Measurements from ENCODE around the gene CHGA. TPM values are rescaled to one million over a fixed set of nuclear protein-coding genes. Genes with fewer than 3 reads are reported as not detected.

The CHGA gene
- total and polyA plus RNA-seq, 11 donors = 0.07 to 0.19 TPM; not detected in 9

GRCh38 chr14:92898566-92899131 lies 24.3 kb upstream of the CHGA start:
- TF ChIP-seq POLR2A (IDR thresholded peaks at IDR 0.05) (no peak), CTCF (IDR thresholded peaks at IDR 0.05) (no peak)
- peaks cover 0 to 34% (median 3%) of the 10 kb centered on the region in 9 donors for H3K27me3 ChIP-seq
- H3K4me3 ChIP-seq = no peak overlapping the region
- intact Hi-C loops (cut with DNase I) = no loop called here
- DNase-seq = no peak
- H3K27ac ChIP-seq = no peak overlapping the region
- H3K9me3 ChIP-seq = peaks cover 0 to 9% (median 0%) of the 10 kb centered on the region in 12 donors
- no peak for ATAC-seq
- H3K36me3 ChIP-seq = no peaks in the 10 kb centered on the region
- peaks cover 0 to 7% (median 0%) of the 10 kb centered on the region in 12 donors for H3K4me1 ChIP-seq
- WGBS, 4 donors = 46 to 60% (median 55%) methylated on average over 9 of the region's 9 CpGs

- TF ChIP-seq CTCF (IDR thresholded peaks at IDR 0.05) (no peak), POLR2A (IDR thresholded peaks at IDR 0.05) (no peak)
- DNase-seq (no peak), ATAC-seq (no peak)
- intact Hi-C loops (cut with DNase I) = no loop called here
- Histone ChIP-seq H3K27me3 (peaks cover 0 to 39% (median 3%) of the 10 kb centered on the region in 9 donors), H3K27ac (no peak overlapping the region), H3K4me3 (no peak overlapping the region), H3K4me1 (peaks cover 0 to 7% (median 0%) of the 10 kb centered on the region in 12 donors), H3K9me3 (no peaks in the 10 kb centered on the region), H3K36me3 (no peaks in the 10 kb centered on the region)
- WGBS, 4 donors = 67 to 100% (median 94%) methylated on average over 2 of the region's 2 CpGs
Observed at GRCh38 chr14:92900660-92901059, 22.3 kb upstream of the CHGA start.

GRCh38 chr14:92902191-92902590 lies 20.8 kb upstream of the CHGA start:
- 63 to 75% (median 69%) methylated on average over 6 of the region's 6 CpGs for WGBS, 4 donors
- intact Hi-C loops (cut with DNase I) = no loop called here
- no peak for ATAC-seq
- Histone ChIP-seq H3K27me3 (peaks cover 0 to 39% (median 3%) of the 10 kb centered on the region in 9 donors), H3K4me3 (no peak overlapping the region), H3K4me1 (peaks cover 0 to 7% (median 0%) of the 10 kb centered on the region in 12 donors), H3K36me3 (no peaks in the 10 kb centered on the region), H3K27ac (no peak overlapping the region), H3K9me3 (no peaks in the 10 kb centered on the region)
- TF ChIP-seq POLR2A (IDR thresholded peaks at IDR 0.05) (no peak), CTCF (IDR thresholded peaks at IDR 0.05) (no peak)
- no peak for DNase-seq

- Histone ChIP-seq H3K9me3 (no peaks in the 10 kb centered on the region), H3K27ac (no peak overlapping the region), H3K36me3 (no peaks in the 10 kb centered on the region), H3K27me3 (peaks cover 0 to 39% (median 3%) of the 10 kb centered on the region in 9 donors), H3K4me3 (no peak overlapping the region), H3K4me1 (peaks cover 0 to 7% (median 0%) of the 10 kb centered on the region in 12 donors)
- no peak for DNase-seq
- WGBS, 4 donors = 12 to 22% (median 18%) methylated on average over 16 to 17 of the region's 17 CpGs
- intact Hi-C loops (cut with DNase I) = no loop called here
- ATAC-seq = peak in 1 of 4 donors; percentile 28
- TF ChIP-seq POLR2A (IDR thresholded peaks at IDR 0.05) (no peak), CTCF (IDR thresholded peaks at IDR 0.05) (no peak)
Observed at GRCh38 chr14:92902726-92903125, 20.2 kb upstream of the CHGA start.

All from heart left ventricle (tissue), 16 donors.